Neural progenitor cell (in vitro differentiated cells): ENCODE results near the gene NAALAD2.

Source experiments
- EZH2 ChIP-seq: fragments of 200-600 bp; sonication (generic); IDR thresholded peaks from 2 replicates; pipeline ENCODE4 v1.6.1; 2017; ENCODE audit warnings: antibody characterized with exemption, mild to moderate bottlenecking, moderate library complexity
- EZH2phosphoT487 ChIP-seq: fragments of 200-600 bp; sonication (generic); IDR thresholded peaks from 2 replicates; pipeline ENCODE4 v1.6.1; 2017; ENCODE audit warnings: antibody characterized with exemption
- TF ChIP-seq, protein P1 (sequence below): fragments of 200-600 bp; sonication (generic); IDR thresholded peaks from 2 replicates; pipeline ENCODE4 v1.5.1; 2017; ENCODE audit warnings: antibody characterized with exemption, mild to moderate bottlenecking

DNA sequence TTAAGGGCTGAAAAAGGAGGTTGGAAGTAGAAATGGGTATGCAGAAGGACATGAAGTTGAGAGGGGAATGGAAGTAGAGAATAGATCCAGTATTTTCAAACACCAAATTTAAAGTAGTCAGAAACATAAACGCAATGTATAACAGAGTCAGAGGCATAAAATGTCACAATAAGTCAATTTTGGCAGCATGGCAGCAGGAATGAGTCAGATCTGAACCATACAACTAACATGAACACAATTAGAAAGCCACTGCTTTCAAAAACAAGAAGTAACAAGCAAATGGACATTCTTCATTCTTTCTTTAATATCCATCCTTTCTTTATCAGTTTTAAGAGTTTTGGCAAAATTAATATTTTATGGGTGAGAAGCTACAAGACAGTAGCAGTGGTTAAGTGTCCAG, 85.9 kb downstream of the NAALAD2 start:
- TF ChIP-seq, protein P1, sequence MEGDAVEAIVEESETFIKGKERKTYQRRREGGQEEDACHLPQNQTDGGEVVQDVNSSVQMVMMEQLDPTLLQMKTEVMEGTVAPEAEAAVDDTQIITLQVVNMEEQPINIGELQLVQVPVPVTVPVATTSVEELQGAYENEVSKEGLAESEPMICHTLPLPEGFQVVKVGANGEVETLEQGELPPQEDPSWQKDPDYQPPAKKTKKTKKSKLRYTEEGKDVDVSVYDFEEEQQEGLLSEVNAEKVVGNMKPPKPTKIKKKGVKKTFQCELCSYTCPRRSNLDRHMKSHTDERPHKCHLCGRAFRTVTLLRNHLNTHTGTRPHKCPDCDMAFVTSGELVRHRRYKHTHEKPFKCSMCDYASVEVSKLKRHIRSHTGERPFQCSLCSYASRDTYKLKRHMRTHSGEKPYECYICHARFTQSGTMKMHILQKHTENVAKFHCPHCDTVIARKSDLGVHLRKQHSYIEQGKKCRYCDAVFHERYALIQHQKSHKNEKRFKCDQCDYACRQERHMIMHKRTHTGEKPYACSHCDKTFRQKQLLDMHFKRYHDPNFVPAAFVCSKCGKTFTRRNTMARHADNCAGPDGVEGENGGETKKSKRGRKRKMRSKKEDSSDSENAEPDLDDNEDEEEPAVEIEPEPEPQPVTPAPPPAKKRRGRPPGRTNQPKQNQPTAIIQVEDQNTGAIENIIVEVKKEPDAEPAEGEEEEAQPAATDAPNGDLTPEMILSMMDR = no peak
- TF ChIP-seq EZH2 = no peak
- TF ChIP-seq EZH2phosphoT487 = no peak
